Smooth muscle cell of trachea (primary cell): Measurements from ENCODE around the gene BCL2L1. TPM values are rescaled to one million over a fixed set of nuclear protein-coding genes. Genes with fewer than 3 reads are reported as not detected.

Source experiments
- total RNA-seq: library from RNA; depleted of rRNA; stranded (reverse); fragments of >200 nt; gene quantifications from 2 replicates; pipeline ENCODE4 v1.2.1, GENCODE V29; 2014

BCL2L1 gene
- 68.7 and 87.5 TPM in 2 replicates for total RNA-seq

DNA sequence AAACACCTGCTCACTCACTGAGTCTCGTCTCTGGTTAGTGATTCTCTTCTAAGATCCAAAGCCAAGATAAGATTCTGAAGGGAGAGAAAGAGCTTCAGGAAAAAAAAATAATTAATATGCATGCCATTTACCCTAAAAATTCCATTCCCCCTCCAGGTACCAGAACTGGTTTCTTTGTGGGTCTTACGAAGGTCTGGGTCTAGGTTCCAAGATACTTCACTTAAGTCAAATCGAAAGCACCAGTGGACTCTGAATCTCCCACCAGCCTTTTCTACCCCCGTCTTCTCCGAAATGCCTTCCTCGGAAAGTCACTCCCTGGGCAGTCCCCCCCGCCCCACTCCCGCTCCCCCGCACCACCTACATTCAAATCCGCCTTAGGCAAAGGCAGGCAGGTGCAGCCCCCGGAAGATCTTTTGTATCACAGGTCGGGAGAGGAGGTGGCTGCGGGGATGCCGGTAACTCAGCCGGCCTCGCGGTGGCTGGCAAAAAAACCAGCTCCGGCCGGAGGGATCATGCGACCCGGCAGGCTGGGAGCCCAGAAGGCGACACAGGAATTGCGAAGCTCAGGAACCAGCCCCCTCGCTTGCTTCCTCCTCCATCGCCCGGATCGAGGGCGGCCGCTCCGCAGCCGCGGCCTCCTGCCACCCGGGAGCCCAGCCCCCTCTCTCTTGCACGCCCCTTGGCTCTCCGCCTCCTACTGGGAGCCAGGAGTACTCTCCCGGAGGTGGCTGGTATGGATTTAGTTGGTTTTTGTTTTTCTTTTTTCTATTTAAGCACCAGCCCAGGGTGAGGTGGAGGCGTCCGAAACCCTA lies at the start of gene BCL2L1:
TSS of gene BCL2L1 (minus strand) at position 612 of the 812 bp plus-strand sequence. CDS start 650 bp downstream, outside the sequence.

GRCh38 chr20:31738729-31739549 lies 16.3 kb upstream of the BCL2L1 start, which contains the start of gene TPX2:
TSS of gene TPX2 (plus strand) at chr20:31739290. CDS start at chr20:31757477, 18,187 bp downstream.

DNA sequence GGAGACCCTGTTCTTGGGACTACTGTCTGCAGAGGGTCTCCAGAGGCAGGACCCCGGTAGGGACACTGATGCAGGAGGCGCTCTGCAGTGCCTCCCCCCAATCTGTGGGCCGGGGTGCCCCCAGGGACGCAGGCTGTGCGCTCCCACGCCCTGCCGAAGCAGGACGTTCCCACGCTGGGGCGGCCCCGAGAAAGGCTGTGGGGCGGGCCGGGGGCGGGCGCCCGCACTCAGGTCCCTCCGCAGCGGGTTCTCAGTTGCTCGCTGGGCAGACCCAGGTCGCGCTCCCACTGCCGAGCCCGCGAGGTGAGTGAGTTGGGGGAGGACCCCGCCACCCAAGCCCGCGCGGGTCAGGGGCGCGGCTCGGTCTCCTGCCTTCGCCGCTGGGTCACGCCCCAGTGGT lies 85.0 kb downstream of the BCL2L1 start, which contains the start of gene COX4I2:
TSS of gene COX4I2 (plus strand) at position 253 of the 400 bp plus-strand sequence. CDS start 1,106 bp downstream, outside the sequence.

Other genes starting within 250 kb of the BCL2L1 start
- gene DEFB124, start 247.7 kb downstream of the BCL2L1 start, total RNA-seq = not detected in 2 replicates
- gene REM1, start 247.6 kb downstream of the BCL2L1 start, total RNA-seq = not detected in 2 replicates
- 65.9 and 83.9 TPM in 2 replicates for gene HM13, start 208.4 kb downstream of the BCL2L1 start, total RNA-seq
- gene ID1, start 117.6 kb downstream of the BCL2L1 start, total RNA-seq = 80.6 and 268 TPM in 2 replicates
- gene COX4I2, start 85.0 kb downstream of the BCL2L1 start, total RNA-seq = not detected in 2 replicates
- 6.9 and 83.9 TPM in 2 replicates for gene TPX2, start 16.4 kb upstream of the BCL2L1 start, total RNA-seq
- gene MYLK2, start 96.5 kb upstream of the BCL2L1 start, total RNA-seq = not detected in 2 replicates
- gene FOXS1, start 122.7 kb upstream of the BCL2L1 start, total RNA-seq = not detected in 2 replicates
- 0.33 TPM in 1 of 2 replicates, not detected in the other for gene DUSP15, start 147.7 kb upstream of the BCL2L1 start, total RNA-seq
- gene TTLL9, start 147.8 kb upstream of the BCL2L1 start, total RNA-seq = 0.17 TPM in 1 of 2 replicates, not detected in the other
- gene PDRG1, start 229.2 kb upstream of the BCL2L1 start, total RNA-seq = 3.3 and 5.1 TPM in 2 replicates
- under 0.01 TPM in 1 of 2 replicates, not detected in the other for gene XKR7, start 245.3 kb upstream of the BCL2L1 start, total RNA-seq